Measurements from ENCODE around the gene NFKBIB.
"Not testable (repeated sequence)": the region's sequence is repeated elsewhere in the genome, so short reads cannot be mapped to it uniquely, and the experiment has no call there.

NFKBIB gene

DNA sequence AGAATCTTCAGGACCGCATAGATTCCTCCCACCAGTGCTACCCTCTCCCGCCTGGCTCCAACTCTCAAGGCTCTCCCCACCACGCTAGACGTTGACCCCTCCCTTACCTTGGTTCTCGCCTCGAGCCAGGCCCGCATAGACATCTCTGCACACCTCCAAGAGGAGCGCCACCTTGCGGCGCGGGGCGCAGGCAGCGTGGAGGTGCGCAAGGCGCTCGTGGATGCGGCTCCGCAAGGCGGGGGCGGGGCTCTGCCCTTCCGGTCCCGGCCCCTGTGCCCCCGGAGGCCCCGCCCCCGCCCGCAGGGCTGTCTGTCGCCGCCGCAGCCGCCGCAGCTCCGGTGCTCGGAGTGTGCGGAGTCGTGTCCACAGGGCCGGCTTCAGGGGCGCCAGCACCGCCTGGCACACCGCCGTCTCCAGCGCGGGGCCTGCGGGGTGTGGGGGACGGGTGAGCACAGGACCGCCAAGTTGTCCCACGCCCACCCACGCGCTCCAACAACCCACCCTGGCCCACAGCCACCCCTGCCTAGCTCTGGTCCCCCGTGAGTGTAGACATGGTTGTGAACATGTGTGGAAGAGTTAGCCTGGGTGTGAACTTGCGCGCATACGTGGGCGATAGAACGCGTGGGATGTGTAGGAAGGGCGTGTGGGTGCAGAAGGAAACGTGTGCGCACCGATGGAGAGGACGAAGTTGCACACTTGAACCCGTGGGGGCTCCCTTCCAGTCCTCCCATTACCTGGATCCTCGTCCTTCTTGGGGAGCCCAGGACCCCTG is 29.7 kb upstream of the NFKBIB start:
- H3K4me2 ChIP-seq (ENCODE audit: insufficient read depth, low read length) = peak overlapping the region; percentile 86
- H3K27ac ChIP-seq (ENCODE audit: low read length) = no peak overlapping the region
- peak overlapping the region; percentile 36; the same call in 1 of the 2 replicates for H3K9ac ChIP-seq (ENCODE audit: low read depth, low read length)
- no peaks in the 10 kb centered on the region for H4K20me1 ChIP-seq (ENCODE audit: insufficient read depth, low read length)
- ATAC-seq (ENCODE audit: insufficient read depth, low read depth) = peak; percentile 92
- DNase-seq = peak; percentile 82
- H3K9me3 ChIP-seq (ENCODE audit: insufficient read depth, low read length, severe bottlenecking) = no peaks in the 10 kb centered on the region
- peak overlapping the region in 1 of 2 experiments; percentile 57; a peak in 2 of 4 replicates for H3K4me3 ChIP-seq (ENCODE audit: low read depth in 1 of 2, low read length in 2 of 2)
- no peaks in the 10 kb centered on the region for H3K36me3 ChIP-seq (ENCODE audit: insufficient read depth, low read length)
- no peaks in the 10 kb centered on the region for H3K27me3 ChIP-seq (ENCODE audit: insufficient read depth, low read length, poor library complexity)
- TF ChIP-seq, protein P1, sequence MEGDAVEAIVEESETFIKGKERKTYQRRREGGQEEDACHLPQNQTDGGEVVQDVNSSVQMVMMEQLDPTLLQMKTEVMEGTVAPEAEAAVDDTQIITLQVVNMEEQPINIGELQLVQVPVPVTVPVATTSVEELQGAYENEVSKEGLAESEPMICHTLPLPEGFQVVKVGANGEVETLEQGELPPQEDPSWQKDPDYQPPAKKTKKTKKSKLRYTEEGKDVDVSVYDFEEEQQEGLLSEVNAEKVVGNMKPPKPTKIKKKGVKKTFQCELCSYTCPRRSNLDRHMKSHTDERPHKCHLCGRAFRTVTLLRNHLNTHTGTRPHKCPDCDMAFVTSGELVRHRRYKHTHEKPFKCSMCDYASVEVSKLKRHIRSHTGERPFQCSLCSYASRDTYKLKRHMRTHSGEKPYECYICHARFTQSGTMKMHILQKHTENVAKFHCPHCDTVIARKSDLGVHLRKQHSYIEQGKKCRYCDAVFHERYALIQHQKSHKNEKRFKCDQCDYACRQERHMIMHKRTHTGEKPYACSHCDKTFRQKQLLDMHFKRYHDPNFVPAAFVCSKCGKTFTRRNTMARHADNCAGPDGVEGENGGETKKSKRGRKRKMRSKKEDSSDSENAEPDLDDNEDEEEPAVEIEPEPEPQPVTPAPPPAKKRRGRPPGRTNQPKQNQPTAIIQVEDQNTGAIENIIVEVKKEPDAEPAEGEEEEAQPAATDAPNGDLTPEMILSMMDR (IDR thresholded peaks at IDR 0.05; ENCODE audit: borderline replicate concordance, extremely low read depth, low read length, poor library complexity, severe bottlenecking) = peak; percentile 83
- no peak for TF ChIP-seq EZH2 (IDR thresholded peaks at IDR 0.05; ENCODE audit: borderline replicate concordance, low read depth, low read length, severe bottlenecking)
- no peaks in the 10 kb centered on the region for H3K79me2 ChIP-seq (ENCODE audit: insufficient read depth, low read length)
- H3K4me1 ChIP-seq (ENCODE audit: insufficient read depth, low read length) = peaks cover 16% of the 10 kb centered on the region
- H2AFZ ChIP-seq (ENCODE audit: low read depth, low read length) = peak overlapping the region; percentile 91

DNA sequence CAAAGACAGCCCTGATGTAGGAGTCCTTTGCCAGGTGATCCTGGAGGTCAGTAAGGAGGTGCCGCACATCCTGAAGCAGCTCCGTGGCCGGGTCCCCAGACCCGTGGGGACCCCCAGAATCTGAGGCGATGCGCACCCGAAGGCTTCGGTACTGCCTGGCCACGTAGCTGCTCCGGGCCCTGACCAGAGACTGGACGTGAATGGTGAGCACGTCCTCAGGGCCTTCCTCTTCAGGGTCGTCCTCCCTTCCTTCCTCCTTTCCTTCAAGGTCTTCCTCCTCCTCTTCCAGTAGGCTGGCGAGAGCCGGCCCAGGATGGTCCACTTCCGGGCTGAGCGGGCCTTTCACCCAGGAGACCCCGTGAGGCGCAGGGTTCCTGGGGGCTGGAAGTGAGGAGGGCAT is 29.2 kb upstream of the NFKBIB start:
- Histone ChIP-seq H3K4me3 (ENCODE audit: low read depth in 1 of 2, low read length in 2 of 2) (no peak overlapping the region), H3K27ac (ENCODE audit: low read length) (no peak overlapping the region), H3K9me3 (ENCODE audit: insufficient read depth, low read length, severe bottlenecking) (no peaks in the 10 kb centered on the region), H2AFZ (ENCODE audit: low read depth, low read length) (0 out of 2 replicates have a peak overlapping the region, but pooled peaks have one; percentile 91), H3K4me2 (ENCODE audit: insufficient read depth, low read length) (peak overlapping the region; percentile 86; the same call in 1 of the 2 replicates), H3K79me2 (ENCODE audit: insufficient read depth, low read length) (no peaks in the 10 kb centered on the region), H3K4me1 (ENCODE audit: insufficient read depth, low read length) (peaks cover 16% of the 10 kb centered on the region), H4K20me1 (ENCODE audit: insufficient read depth, low read length) (no peaks in the 10 kb centered on the region), H3K9ac (ENCODE audit: low read depth, low read length) (no peak overlapping the region), H3K36me3 (ENCODE audit: insufficient read depth, low read length) (no peaks in the 10 kb centered on the region), H3K27me3 (ENCODE audit: insufficient read depth, low read length, poor library complexity) (no peaks in the 10 kb centered on the region)
- DNase-seq (no peak), ATAC-seq (ENCODE audit: insufficient read depth, low read depth) (no peak)
- TF ChIP-seq EZH2 (IDR thresholded peaks at IDR 0.05; ENCODE audit: borderline replicate concordance, low read depth, low read length, severe bottlenecking) = no peak
- TF ChIP-seq, protein P1 (IDR thresholded peaks at IDR 0.05; ENCODE audit: borderline replicate concordance, extremely low read depth, low read length, poor library complexity, severe bottlenecking) = no peak

DNA sequence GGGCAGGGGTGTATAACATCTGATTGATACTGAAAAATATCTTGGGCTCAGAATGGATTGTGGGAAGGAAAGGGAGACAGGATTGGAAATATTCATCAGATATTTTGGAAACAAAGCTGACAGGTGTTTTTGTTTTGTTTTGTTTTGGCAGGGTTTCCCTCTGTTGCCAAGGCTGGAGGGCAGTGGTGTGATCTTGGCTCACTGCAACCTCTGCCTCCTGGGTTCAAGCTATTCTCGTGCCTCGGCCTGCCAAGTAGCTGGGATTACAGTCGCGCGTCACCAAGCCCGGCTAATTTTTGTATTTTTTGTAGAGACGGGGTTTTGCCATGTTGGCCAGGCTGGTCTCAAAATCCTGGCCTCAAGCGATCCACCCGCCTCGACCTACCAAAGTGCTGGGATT is 26.4 kb upstream of the NFKBIB start:
- H3K4me1 ChIP-seq (ENCODE audit: insufficient read depth, low read length) = peaks cover 22% of the 10 kb centered on the region
- H3K9me3 ChIP-seq (ENCODE audit: insufficient read depth, low read length, severe bottlenecking); ATAC-seq (ENCODE audit: insufficient read depth, low read depth); H3K4me3 ChIP-seq (ENCODE audit: low read depth in 1 of 2, low read length in 2 of 2); H2AFZ ChIP-seq (ENCODE audit: low read depth, low read length); H4K20me1 ChIP-seq (ENCODE audit: insufficient read depth, low read length); H3K79me2 ChIP-seq (ENCODE audit: insufficient read depth, low read length); DNase-seq; H3K27ac ChIP-seq (ENCODE audit: low read length); H3K9ac ChIP-seq (ENCODE audit: low read depth, low read length); H3K36me3 ChIP-seq (ENCODE audit: insufficient read depth, low read length); H3K27me3 ChIP-seq (ENCODE audit: insufficient read depth, low read length, poor library complexity); H3K4me2 ChIP-seq (ENCODE audit: insufficient read depth, low read length): not testable (repeated sequence)

DNA sequence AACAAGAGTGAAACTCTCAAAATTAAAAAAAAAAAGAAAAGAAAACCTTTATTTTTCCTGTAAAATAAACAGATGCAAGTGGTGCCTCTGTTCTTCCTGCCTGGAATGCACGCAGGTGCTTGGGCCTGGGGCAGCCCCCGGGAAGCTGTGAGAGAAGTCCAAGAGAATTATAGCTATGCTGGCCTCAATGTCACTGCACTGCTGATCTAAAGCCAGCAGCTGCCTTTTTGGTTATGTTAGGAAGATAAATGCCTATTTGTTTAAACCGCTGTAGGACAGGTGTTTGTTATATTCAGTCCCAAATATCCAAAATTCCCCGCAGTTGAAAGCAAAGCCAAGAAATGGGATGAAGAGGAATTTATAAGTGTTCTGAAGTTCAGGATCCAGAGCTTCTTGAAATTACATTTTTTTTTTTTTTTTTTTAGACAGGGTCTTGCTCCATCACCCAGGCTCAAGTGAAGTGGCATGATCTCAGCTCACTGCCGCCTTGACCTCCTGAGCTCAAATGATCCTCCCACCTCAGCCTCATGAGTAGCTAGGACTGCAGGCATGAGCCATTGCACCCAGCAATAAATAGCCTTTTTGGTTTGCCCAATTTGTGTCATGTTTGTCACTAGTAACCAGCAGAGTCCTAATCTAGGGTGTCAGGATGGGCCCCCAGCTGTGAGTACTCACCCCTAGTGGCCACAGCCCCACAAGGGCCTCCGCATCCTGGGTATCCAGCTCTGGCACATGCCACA is 23.9 kb upstream of the NFKBIB start:
- Histone ChIP-seq H3K27ac (ENCODE audit: low read length) (no peak overlapping the region), H4K20me1 (ENCODE audit: insufficient read depth, low read length) (no peaks in the 10 kb centered on the region), H3K4me1 (ENCODE audit: insufficient read depth, low read length) (peaks cover 18% of the 10 kb centered on the region), H3K4me3 (ENCODE audit: low read depth in 1 of 2, low read length in 2 of 2) (no peak overlapping the region), H3K36me3 (ENCODE audit: insufficient read depth, low read length) (0 out of 2 replicates have a peak, but pooled peaks cover 8% of the 10 kb centered on the region), H3K9me3 (ENCODE audit: insufficient read depth, low read length, severe bottlenecking) (no peaks in the 10 kb centered on the region), H3K27me3 (ENCODE audit: insufficient read depth, low read length, poor library complexity) (no peaks in the 10 kb centered on the region), H3K79me2 (ENCODE audit: insufficient read depth, low read length) (no peaks in the 10 kb centered on the region), H2AFZ (ENCODE audit: low read depth, low read length) (no peak overlapping the region), H3K9ac (ENCODE audit: low read depth, low read length) (no peak overlapping the region), H3K4me2 (ENCODE audit: insufficient read depth, low read length) (no peak overlapping the region)
- ATAC-seq (ENCODE audit: insufficient read depth, low read depth) = no peak
- TF ChIP-seq, protein P1 (IDR thresholded peaks at IDR 0.05; ENCODE audit: borderline replicate concordance, extremely low read depth, low read length, poor library complexity, severe bottlenecking) = no peak
- TF ChIP-seq EZH2 (IDR thresholded peaks at IDR 0.05; ENCODE audit: borderline replicate concordance, low read depth, low read length, severe bottlenecking) = no peak
- no peak for DNase-seq
